ENCODE measurements around the gene RIOX2. TPM values are rescaled to one million over a fixed set of nuclear protein-coding genes. Genes with fewer than 3 reads are reported as not detected.
"Not testable (repeated sequence)": the region's sequence is repeated elsewhere in the genome, so short reads cannot be mapped to it uniquely, and the experiment has no call there.

Gene RIOX2
- total RNA-seq, result 10 to 100 TPM; 15.7 to 25.8 TPM
- polyA plus RNA-seq, result 10 to 100 TPM in 1 of 2 donors, 1 to 10 TPM in 1; 6.3 to 12.7 TPM
- long read RNA-seq, donor 1, transcript RIOX2-203 (10 exons, 2,341 nt), result major isoform, 43 of 80 reads
- long read RNA-seq, donor 1, partial matches to known transcripts, result 19 of 80 reads
- long read RNA-seq, donor 1, other reads (novel, unspliced or antisense), result 16 of 80 reads
- long read RNA-seq, donor 2, transcript RIOX2-203 (10 exons, 2,341 nt), result major isoform, 10 of 23 reads
- long read RNA-seq, donor 2, partial matches to known transcripts, result 4 of 23 reads
- long read RNA-seq, donor 2, other reads (novel, unspliced or antisense), result 8 of 23 reads

- ATAC-seq (ENCODE audit: low FRiP score), result peak; percentile 92
- 3% methylated on average over 80 to 82 of the region's 82 CpGs for WGBS, 2 donors
- DNase-seq, result peak; percentile 85 to 92
- peaks cover 0 to 2% of the 10 kb centered on the region in 2 donors for H3K4me1 ChIP-seq (ENCODE audit: control insufficient read depth in 1 of 2, insufficient read depth in 2 of 2, low read length in 2 of 2)
- peak within 1 kb of the TSS; percentile 51 to 62 for H3K4me3 ChIP-seq (ENCODE audit: low read length in 2 of 2)
- intact Hi-C loops (cut with DNase I), result loop anchor here (5.0 kb wide), 1 partner anchor 150 kb away; the partner anchor contains the start of gene CRYBG3 (in 2 of the 2)
- peak within 1 kb of the TSS in 1 of 2 donors; percentile 45 for H3K27ac ChIP-seq (ENCODE audit: low read depth in 1 of 2, low read length in 2 of 2)
- no peaks in the 10 kb centered on the region for H3K27me3 ChIP-seq (ENCODE audit: control insufficient read depth in 1 of 2, insufficient read depth in 2 of 2, low read length in 1 of 2)
- no peaks in the 10 kb centered on the region for H3K9me3 ChIP-seq (ENCODE audit: control insufficient read depth, low read length)
- H3K36me3 ChIP-seq (ENCODE audit: control insufficient read depth in 1 of 2, insufficient read depth in 2 of 2, low read length in 1 of 2), result no peaks in the 10 kb centered on the region
Observed at GRCh38 chr3:97971679-97972567, at the start of gene RIOX2. RIOX2 (minus strand) TSS chr3:97972431; CDS start chr3:97967593, 4,838 bp downstream.

GRCh38 chr3:98020412-98020811, 48.2 kb upstream of the RIOX2 start:
- Histone ChIP-seq H3K9me3 (ENCODE audit: control insufficient read depth, low read length) (no peaks in the 10 kb centered on the region), H3K4me3 (ENCODE audit: low read length in 2 of 2) (no peak overlapping the region), H3K27me3 (ENCODE audit: control insufficient read depth in 1 of 2, insufficient read depth in 2 of 2, low read length in 1 of 2) (peaks cover 0 to 2% of the 10 kb centered on the region in 2 donors), H3K27ac (ENCODE audit: low read depth in 1 of 2, low read length in 2 of 2) (no peak overlapping the region), H3K36me3 (ENCODE audit: control insufficient read depth in 1 of 2, insufficient read depth in 2 of 2, low read length in 1 of 2) (no peaks in the 10 kb centered on the region), H3K4me1 (ENCODE audit: control insufficient read depth in 1 of 2, insufficient read depth in 2 of 2, low read length in 2 of 2) (no peaks in the 10 kb centered on the region)
- ATAC-seq (ENCODE audit: low FRiP score), result no peak
- no peak for DNase-seq
- WGBS, 2 donors, result 67 to 86% methylated on average over 4 of the region's 4 CpGs
- intact Hi-C loops (cut with DNase I), result no loop called here

GRCh38 chr3:98018301-98018700, 46.1 kb upstream of the RIOX2 start:
- Histone ChIP-seq H3K36me3 (ENCODE audit: control insufficient read depth in 1 of 2, insufficient read depth in 2 of 2, low read length in 1 of 2) (no peaks in the 10 kb centered on the region), H3K4me3 (ENCODE audit: low read length in 2 of 2) (no peak overlapping the region), H3K9me3 (ENCODE audit: control insufficient read depth, low read length) (no peaks in the 10 kb centered on the region), H3K4me1 (ENCODE audit: control insufficient read depth in 1 of 2, insufficient read depth in 2 of 2, low read length in 2 of 2) (no peaks in the 10 kb centered on the region), H3K27ac (ENCODE audit: low read depth in 1 of 2, low read length in 2 of 2) (no peak overlapping the region), H3K27me3 (ENCODE audit: control insufficient read depth in 1 of 2, insufficient read depth in 2 of 2, low read length in 1 of 2) (peaks cover 0 to 2% of the 10 kb centered on the region in 2 donors)
- DNase-seq (no peak), ATAC-seq (ENCODE audit: low FRiP score) (no peak)
- 87 to 91% methylated on average over 4 of the region's 4 CpGs for WGBS, 2 donors
- intact Hi-C loops (cut with DNase I), result no loop called here

DNA sequence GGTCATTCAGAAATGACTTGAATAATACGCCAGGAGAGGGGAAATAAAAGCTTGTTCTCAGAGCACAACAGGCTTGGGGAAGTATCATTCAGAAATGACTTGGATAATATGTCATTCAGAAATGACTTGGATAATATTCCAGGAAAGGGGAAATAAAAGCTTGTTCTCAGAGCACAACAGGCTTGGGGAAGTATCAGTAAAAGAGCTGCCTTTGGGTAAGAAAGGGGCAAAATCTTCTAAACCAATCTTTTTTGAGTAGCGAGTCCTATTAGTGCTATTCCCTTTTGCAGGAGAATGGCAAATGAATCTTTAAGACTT, 42.0 kb upstream of the RIOX2 start:
- Histone ChIP-seq H3K36me3 (ENCODE audit: control insufficient read depth in 1 of 2, insufficient read depth in 2 of 2, low read length in 1 of 2) (no peaks in the 10 kb centered on the region), H3K27ac (ENCODE audit: low read depth in 1 of 2, low read length in 2 of 2) (no peak overlapping the region), H3K4me3 (ENCODE audit: low read length in 2 of 2) (no peak overlapping the region), H3K27me3 (ENCODE audit: control insufficient read depth in 1 of 2, insufficient read depth in 2 of 2, low read length in 1 of 2) (no peaks in the 10 kb centered on the region), H3K4me1 (ENCODE audit: control insufficient read depth in 1 of 2, insufficient read depth in 2 of 2, low read length in 2 of 2) (no peaks in the 10 kb centered on the region), H3K9me3 (ENCODE audit: control insufficient read depth, low read length) (no peaks in the 10 kb centered on the region)
- no peak for DNase-seq
- WGBS, 2 donors, result 93 to 95% methylated on average over 2 of the region's 2 CpGs
- intact Hi-C loops (cut with DNase I), result no loop called here
- no peak for ATAC-seq (ENCODE audit: low FRiP score)

DNA sequence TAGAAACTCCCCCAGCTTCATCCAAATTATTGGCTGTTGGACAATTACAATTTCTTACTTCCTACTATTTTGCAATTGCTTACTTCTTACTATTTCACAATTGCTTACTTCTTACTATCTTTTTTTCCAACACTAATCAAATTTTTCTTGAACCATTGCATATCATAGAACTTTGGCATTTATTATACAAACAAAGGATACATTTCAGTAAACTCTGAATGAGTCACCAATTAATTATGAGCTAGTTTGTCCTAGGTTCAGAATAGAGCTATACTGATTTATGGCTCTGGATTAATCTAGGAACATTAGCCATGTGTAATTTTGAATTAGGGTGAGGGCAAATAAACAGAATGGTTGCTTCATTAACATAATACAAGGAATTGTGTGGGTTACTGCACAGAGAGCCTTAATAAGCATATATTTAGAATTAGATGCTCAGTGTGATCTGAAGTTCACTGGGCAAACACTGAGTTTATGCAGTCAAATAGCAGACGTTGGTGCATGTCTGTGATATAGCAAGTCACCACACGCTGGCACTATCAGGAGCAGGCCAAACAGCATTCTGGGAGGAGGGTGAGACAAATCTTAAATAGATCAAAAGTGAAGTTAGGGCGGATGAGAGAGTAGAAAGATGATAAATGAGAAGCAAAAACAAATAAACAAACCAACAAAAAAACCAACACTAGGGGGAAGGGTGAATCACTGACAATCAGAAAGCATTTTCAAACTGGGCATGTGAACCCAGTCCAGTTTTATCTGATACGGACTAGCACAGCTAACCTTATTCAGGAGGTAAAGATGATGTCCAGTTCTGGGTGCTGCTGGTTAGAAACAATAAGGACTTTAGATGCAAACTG, 41.4 kb upstream of the RIOX2 start:
- ATAC-seq (ENCODE audit: low FRiP score) (no peak), DNase-seq (no peak)
- Histone ChIP-seq H3K4me1 (ENCODE audit: control insufficient read depth in 1 of 2, insufficient read depth in 2 of 2, low read length in 2 of 2) (no peaks in the 10 kb centered on the region), H3K27ac (ENCODE audit: low read depth in 1 of 2, low read length in 2 of 2) (no peak overlapping the region), H3K27me3 (ENCODE audit: control insufficient read depth in 1 of 2, insufficient read depth in 2 of 2, low read length in 1 of 2) (no peaks in the 10 kb centered on the region), H3K4me3 (ENCODE audit: low read length in 2 of 2) (no peak overlapping the region), H3K36me3 (ENCODE audit: control insufficient read depth in 1 of 2, insufficient read depth in 2 of 2, low read length in 1 of 2) (no peaks in the 10 kb centered on the region), H3K9me3 (ENCODE audit: control insufficient read depth, low read length) (no peaks in the 10 kb centered on the region)
- 50 to 55% methylated on average over 4 of the region's 4 CpGs for whole genome bisulfite sequencing, 2 donors
- intact Hi-C loops (cut with DNase I), result no loop called here

GRCh38 chr3:98012979-98013378, 40.7 kb upstream of the RIOX2 start:
- WGBS, 2 donors, result 69 to 70% methylated on average over 2 of the region's 2 CpGs
- H3K27me3 ChIP-seq (ENCODE audit: control insufficient read depth in 1 of 2, insufficient read depth in 2 of 2, low read length in 1 of 2), result no peaks in the 10 kb centered on the region
- H3K27ac ChIP-seq (ENCODE audit: low read depth in 1 of 2, low read length in 2 of 2), result no peak overlapping the region
- intact Hi-C loops (cut with DNase I), result no loop called here
- no peaks in the 10 kb centered on the region for H3K9me3 ChIP-seq (ENCODE audit: control insufficient read depth, low read length)
- H3K4me1 ChIP-seq (ENCODE audit: control insufficient read depth in 1 of 2, insufficient read depth in 2 of 2, low read length in 2 of 2), result no peaks in the 10 kb centered on the region
- no peak overlapping the region for H3K4me3 ChIP-seq (ENCODE audit: low read length in 2 of 2)
- H3K36me3 ChIP-seq (ENCODE audit: control insufficient read depth in 1 of 2, insufficient read depth in 2 of 2, low read length in 1 of 2), result no peaks in the 10 kb centered on the region
- ATAC-seq (ENCODE audit: low FRiP score) (peak; percentile 73), DNase-seq (no peak)

- H3K27me3 ChIP-seq (ENCODE audit: control insufficient read depth in 1 of 2, insufficient read depth in 2 of 2, low read length in 1 of 2); H3K4me1 ChIP-seq (ENCODE audit: control insufficient read depth in 1 of 2, insufficient read depth in 2 of 2, low read length in 2 of 2); DNase-seq; H3K4me3 ChIP-seq (ENCODE audit: low read length in 2 of 2); H3K36me3 ChIP-seq (ENCODE audit: control insufficient read depth in 1 of 2, insufficient read depth in 2 of 2, low read length in 1 of 2); H3K27ac ChIP-seq (ENCODE audit: low read depth in 1 of 2, low read length in 2 of 2); ATAC-seq (ENCODE audit: low FRiP score); H3K9me3 ChIP-seq (ENCODE audit: control insufficient read depth, low read length); intact Hi-C loops (cut with DNase I): not testable (repeated sequence)
- 93 to 94% methylated on average over 4 of the region's 4 CpGs for WGBS, 2 donors
Observed at GRCh38 chr3:98010883-98011449, 38.7 kb upstream of the RIOX2 start.

DNA sequence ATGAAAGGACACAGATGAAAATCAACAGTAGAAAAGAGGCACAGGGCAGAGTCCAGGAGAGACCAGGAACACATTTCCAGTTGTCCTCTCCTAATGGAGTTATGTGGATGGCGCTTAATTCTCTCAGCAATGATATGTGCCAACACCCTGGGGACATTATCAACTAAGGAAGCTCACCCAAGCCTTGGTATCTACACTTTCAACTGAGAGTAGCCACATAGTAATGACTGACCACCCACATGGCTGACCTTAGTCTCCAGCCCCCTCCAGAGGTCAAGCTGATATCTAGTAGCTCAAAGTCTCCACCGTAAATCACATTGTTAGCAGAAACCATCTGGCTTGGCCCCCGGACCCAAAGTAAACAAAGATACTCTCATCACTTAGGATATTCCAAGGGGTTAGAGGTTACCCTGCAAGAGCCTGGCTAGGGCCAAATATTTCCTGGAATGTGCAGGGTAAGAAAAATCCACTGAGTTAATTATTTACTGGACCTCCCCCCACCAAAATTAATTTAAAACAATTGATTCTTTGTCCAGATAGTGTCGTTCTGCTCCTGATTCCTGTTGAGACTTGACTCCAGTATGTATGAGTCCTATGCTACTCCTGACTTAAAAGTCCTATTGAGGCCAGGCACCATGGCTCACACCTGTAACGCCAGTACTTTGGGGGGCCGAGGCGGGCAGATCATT, 38.1 kb upstream of the RIOX2 start:
- no peaks in the 10 kb centered on the region for H3K4me1 ChIP-seq (ENCODE audit: control insufficient read depth in 1 of 2, insufficient read depth in 2 of 2, low read length in 2 of 2)
- intact Hi-C loops (cut with DNase I), result no loop called here
- no peak overlapping the region for H3K27ac ChIP-seq (ENCODE audit: low read depth in 1 of 2, low read length in 2 of 2)
- no peaks in the 10 kb centered on the region for H3K27me3 ChIP-seq (ENCODE audit: control insufficient read depth in 1 of 2, insufficient read depth in 2 of 2, low read length in 1 of 2)
- no peak for ATAC-seq (ENCODE audit: low FRiP score)
- no peak overlapping the region for H3K4me3 ChIP-seq (ENCODE audit: low read length in 2 of 2)
- H3K36me3 ChIP-seq (ENCODE audit: control insufficient read depth in 1 of 2, insufficient read depth in 2 of 2, low read length in 1 of 2), result no peaks in the 10 kb centered on the region
- WGBS, 2 donors, result 60 to 66% methylated on average over 7 of the region's 7 CpGs
- no peak for DNase-seq
- no peaks in the 10 kb centered on the region for H3K9me3 ChIP-seq (ENCODE audit: control insufficient read depth, low read length)
